ENCODE measurements around the gene RGS11. TPM values are rescaled to one million over a fixed set of nuclear protein-coding genes. Genes with fewer than 3 reads are reported as not detected.

The RGS11 gene
- total RNA-seq, 2 experiments from 2014 or later = not detected

GRCh38 chr16:283033-283805, 7.5 kb upstream of the RGS11 start, which contains the start of gene PDIA2:
TSS of gene PDIA2 (plus strand) at chr16:283164. CDS start at chr16:283170, 6 bp downstream.
- DNase-seq (ENCODE audit: low spot score) = no peak
- no peaks in the 10 kb centered on the region for H3K9me3 ChIP-seq (ENCODE audit: low read length)
- H3K4me3 ChIP-seq (ENCODE audit: low read depth, low read length, poor library complexity, severe bottlenecking) = no peak within 1 kb of the TSS
- H2AFZ ChIP-seq (ENCODE audit: low read length) = no peak within 1 kb of the TSS
- TF ChIP-seq, protein P1, sequence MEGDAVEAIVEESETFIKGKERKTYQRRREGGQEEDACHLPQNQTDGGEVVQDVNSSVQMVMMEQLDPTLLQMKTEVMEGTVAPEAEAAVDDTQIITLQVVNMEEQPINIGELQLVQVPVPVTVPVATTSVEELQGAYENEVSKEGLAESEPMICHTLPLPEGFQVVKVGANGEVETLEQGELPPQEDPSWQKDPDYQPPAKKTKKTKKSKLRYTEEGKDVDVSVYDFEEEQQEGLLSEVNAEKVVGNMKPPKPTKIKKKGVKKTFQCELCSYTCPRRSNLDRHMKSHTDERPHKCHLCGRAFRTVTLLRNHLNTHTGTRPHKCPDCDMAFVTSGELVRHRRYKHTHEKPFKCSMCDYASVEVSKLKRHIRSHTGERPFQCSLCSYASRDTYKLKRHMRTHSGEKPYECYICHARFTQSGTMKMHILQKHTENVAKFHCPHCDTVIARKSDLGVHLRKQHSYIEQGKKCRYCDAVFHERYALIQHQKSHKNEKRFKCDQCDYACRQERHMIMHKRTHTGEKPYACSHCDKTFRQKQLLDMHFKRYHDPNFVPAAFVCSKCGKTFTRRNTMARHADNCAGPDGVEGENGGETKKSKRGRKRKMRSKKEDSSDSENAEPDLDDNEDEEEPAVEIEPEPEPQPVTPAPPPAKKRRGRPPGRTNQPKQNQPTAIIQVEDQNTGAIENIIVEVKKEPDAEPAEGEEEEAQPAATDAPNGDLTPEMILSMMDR (conservative IDR thresholded peaks at IDR 0.05; ENCODE audit: low read length) = no peak
- TF ChIP-seq EZH2phosphoT487 (IDR thresholded peaks at IDR 0.05; ENCODE audit: borderline replicate concordance, low read depth, low read length) = no peak
- no peak within 1 kb of the TSS for H3K4me2 ChIP-seq (ENCODE audit: low read length)
- H3K4me1 ChIP-seq (ENCODE audit: insufficient read depth, low read length, poor library complexity, severe bottlenecking) = no peaks in the 10 kb centered on the region
- H3K36me3 ChIP-seq (ENCODE audit: insufficient read depth, low read length) = no peaks in the 10 kb centered on the region; the same call in 1 of the 2 replicates
- no TSS peak for BruUV-seq (replicated peaks)
- ChIA-PET POLR2A (no interaction called here), CTCF (ENCODE audit: unreplicated experiment) (no interaction called here)
- no peaks in the 10 kb centered on the region for H3K9me2 ChIP-seq (ENCODE audit: insufficient read depth, low read length)
- intact Hi-C loops (cut with micrococcal nuclease; ENCODE audit: unreplicated experiment) = no loop called here
- H4K20me1 ChIP-seq (ENCODE audit: insufficient read depth, low read length) = no peaks in the 10 kb centered on the region
- H3K27ac ChIP-seq (ENCODE audit: low read depth, low read length, poor library complexity, severe bottlenecking) = no peak within 1 kb of the TSS
- H3K79me2 ChIP-seq (ENCODE audit: insufficient read depth, low read depth, low read length) = no peaks in the 10 kb centered on the region

- Histone ChIP-seq H3K9me2 (ENCODE audit: insufficient read depth, low read length) (no peaks in the 10 kb centered on the region), H4K20me1 (ENCODE audit: insufficient read depth, low read length) (no peaks in the 10 kb centered on the region), H2AFZ (ENCODE audit: low read length) (no peak overlapping the region), H3K4me3 (ENCODE audit: low read depth, low read length, poor library complexity, severe bottlenecking) (no peak overlapping the region), H3K27ac (ENCODE audit: low read depth, low read length, poor library complexity, severe bottlenecking) (no peak overlapping the region), H3K4me2 (ENCODE audit: low read length) (no peak overlapping the region), H3K36me3 (ENCODE audit: insufficient read depth, low read length) (no peaks in the 10 kb centered on the region), H3K9me3 (ENCODE audit: low read length) (no peaks in the 10 kb centered on the region), H3K79me2 (ENCODE audit: insufficient read depth, low read depth, low read length) (no peaks in the 10 kb centered on the region), H3K4me1 (ENCODE audit: insufficient read depth, low read length, poor library complexity, severe bottlenecking) (no peaks in the 10 kb centered on the region)
- DNase-seq (ENCODE audit: low spot score) = no peak
- BruUV-seq (replicated peaks) = no TSS peak
- TF ChIP-seq, protein P1 (conservative IDR thresholded peaks at IDR 0.05; ENCODE audit: low read length) = no peak
- TF ChIP-seq EZH2phosphoT487 (IDR thresholded peaks at IDR 0.05; ENCODE audit: borderline replicate concordance, low read depth, low read length) = no peak
- ChIA-PET CTCF (ENCODE audit: unreplicated experiment) (no interaction called here), POLR2A (no interaction called here)
- intact Hi-C loops (cut with micrococcal nuclease; ENCODE audit: unreplicated experiment) = no loop called here
Measured at GRCh38 chr16:282491-282890, 6.7 kb upstream of the RGS11 start.

- DNase-seq (ENCODE audit: low spot score) = no peak
- no peaks in the 10 kb centered on the region for H3K9me2 ChIP-seq (ENCODE audit: insufficient read depth, low read length)
- H4K20me1 ChIP-seq (ENCODE audit: insufficient read depth, low read length) = no peaks in the 10 kb centered on the region
- intact Hi-C loops (cut with micrococcal nuclease; ENCODE audit: unreplicated experiment) = no loop called here
- ChIA-PET CTCF (ENCODE audit: unreplicated experiment) (no interaction called here), POLR2A (no interaction called here)
- H3K79me2 ChIP-seq (ENCODE audit: insufficient read depth, low read depth, low read length) = no peaks in the 10 kb centered on the region
- no peaks in the 10 kb centered on the region for H3K9me3 ChIP-seq (ENCODE audit: low read length)
- H3K4me1 ChIP-seq (ENCODE audit: insufficient read depth, low read length, poor library complexity, severe bottlenecking) = no peaks in the 10 kb centered on the region
- no peak overlapping the region for H2AFZ ChIP-seq (ENCODE audit: low read length)
- BruUV-seq (replicated peaks) = no TSS peak
- H3K4me3 ChIP-seq (ENCODE audit: low read depth, low read length, poor library complexity, severe bottlenecking) = no peak overlapping the region
- no peak overlapping the region for H3K4me2 ChIP-seq (ENCODE audit: low read length)
- H3K36me3 ChIP-seq (ENCODE audit: insufficient read depth, low read length) = no peaks in the 10 kb centered on the region
- TF ChIP-seq, protein P1 (conservative IDR thresholded peaks at IDR 0.05; ENCODE audit: low read length) = no peak
- TF ChIP-seq EZH2phosphoT487 (IDR thresholded peaks at IDR 0.05; ENCODE audit: borderline replicate concordance, low read depth, low read length) = no peak
- no peak overlapping the region for H3K27ac ChIP-seq (ENCODE audit: low read depth, low read length, poor library complexity, severe bottlenecking)
Measured at GRCh38 chr16:281660-282255, 6.0 kb upstream of the RGS11 start.
